KMS-11 (cell line): ENCODE measurements around the gene ENPP6.

Source experiments
- H2AFZ ChIP-seq: fragments of 200-600 bp; sonication (generic); 2 replicates; pipeline ENCODE4 v1.6.1; 2016; ENCODE audit warnings: antibody characterized with exemption, mixed run types, low read depth
- H3K27ac ChIP-seq: fragments of 200-600 bp; sonication (generic); 2 replicates; pipeline ENCODE4 v1.6.1; 2016; ENCODE audit warnings: mild to moderate bottlenecking, mixed run types
- H3K27me3 ChIP-seq: fragments of 200-600 bp; sonication (generic); 2 replicates; pipeline ENCODE4 v1.6.1; 2017; ENCODE audit warnings: mild to moderate bottlenecking, low read depth, mixed run types, moderate library complexity; ENCODE audit not compliant: insufficient read depth
- H3K36me3 ChIP-seq: fragments of 200-600 bp; sonication (generic); 2 replicates; pipeline ENCODE4 v1.6.1; 2017; ENCODE audit warnings: mild to moderate bottlenecking, mixed run types; ENCODE audit not compliant: insufficient read depth
- H3K4me1 ChIP-seq: fragments of 200-600 bp; sonication (generic); 2 replicates; pipeline ENCODE4 v1.6.1; 2016; ENCODE audit warnings: mild to moderate bottlenecking, low read depth, mixed run types; ENCODE audit not compliant: poor library complexity, severe bottlenecking
- H3K4me2 ChIP-seq: fragments of 200-600 bp; sonication (generic); 2 replicates; pipeline ENCODE4 v1.7.0; 2016; ENCODE audit warnings: mild to moderate bottlenecking, mixed run types
- H3K4me3 ChIP-seq: fragments of 200-600 bp; sonication (generic); IDR thresholded peaks from 2 replicates; pipeline ENCODE4 v1.6.1; 2017; ENCODE audit warnings: low read depth, low read length, mixed read lengths; ENCODE audit not compliant: insufficient read depth
- H3K79me2 ChIP-seq: fragments of 200-600 bp; sonication (generic); 2 replicates; pipeline ENCODE4 v1.6.1; 2016; ENCODE audit warnings: low read depth, mixed run types; ENCODE audit not compliant: insufficient read depth
- H3K9ac ChIP-seq: fragments of 200-600 bp; sonication (generic); 2 replicates; pipeline ENCODE4 v1.6.1; 2016; ENCODE audit warnings: mild to moderate bottlenecking, mixed run types
- H4K20me1 ChIP-seq: fragments of 200-600 bp; sonication (generic); 2 replicates; pipeline ENCODE4 v1.6.1; 2016; ENCODE audit warnings: mild to moderate bottlenecking, mixed run types; ENCODE audit not compliant: insufficient read depth
- CTCF ChIP-seq: fragments of 200-600 bp; sonication (generic); conservative IDR thresholded peaks from 2 replicates; pipeline ENCODE4 v1.6.1; 2017; ENCODE audit warnings: low read depth, mild to moderate bottlenecking, antibody characterized with exemption, low read length, moderate library complexity, mixed read lengths

The ENPP6 gene

GRCh38 chr4:184100297-184100885 lies 117.3 kb downstream of the ENPP6 start:
- H3K9ac ChIP-seq: no peak overlapping the region
- peak; percentile 88 for TF ChIP-seq CTCF
- H3K36me3 ChIP-seq: no peaks in the 10 kb centered on the region
- no peaks in the 10 kb centered on the region for H3K79me2 ChIP-seq
- H3K4me3 ChIP-seq: no peak overlapping the region
- H3K27me3 ChIP-seq: no peaks in the 10 kb centered on the region
- H4K20me1 ChIP-seq: no peaks in the 10 kb centered on the region
- H2AFZ ChIP-seq: peak overlapping the region; percentile 5; the same call in 1 of the 2 replicates
- H3K4me1 ChIP-seq: no peaks in the 10 kb centered on the region
- no peak overlapping the region for H3K27ac ChIP-seq
- no peak overlapping the region for H3K4me2 ChIP-seq

- Histone ChIP-seq H3K27ac (no peak overlapping the region), H3K9ac (no peak overlapping the region), H3K79me2 (no peaks in the 10 kb centered on the region), H2AFZ (no peak overlapping the region), H3K27me3 (no peaks in the 10 kb centered on the region), H3K4me3 (no peak overlapping the region), H3K36me3 (no peaks in the 10 kb centered on the region), H4K20me1 (no peaks in the 10 kb centered on the region), H3K4me2 (no peak overlapping the region), H3K4me1 (no peaks in the 10 kb centered on the region)
- no peak for TF ChIP-seq CTCF
Observed at GRCh38 chr4:184099535-184099966, 118.1 kb downstream of the ENPP6 start.

GRCh38 chr4:184099000-184099399 lies 118.7 kb downstream of the ENPP6 start:
- no peaks in the 10 kb centered on the region for H3K27me3 ChIP-seq
- no peak for TF ChIP-seq CTCF
- no peak overlapping the region for H3K4me3 ChIP-seq
- H3K4me2 ChIP-seq: no peak overlapping the region
- no peaks in the 10 kb centered on the region for H3K4me1 ChIP-seq
- H2AFZ ChIP-seq: no peak overlapping the region
- no peaks in the 10 kb centered on the region for H3K79me2 ChIP-seq
- no peaks in the 10 kb centered on the region for H4K20me1 ChIP-seq
- H3K9ac ChIP-seq: no peak overlapping the region
- H3K27ac ChIP-seq: no peak overlapping the region
- no peaks in the 10 kb centered on the region for H3K36me3 ChIP-seq

- Histone ChIP-seq H2AFZ (peak overlapping the region; percentile 2; the same call in 1 of the 2 replicates), H3K4me3 (no peak overlapping the region), H3K9ac (peak overlapping the region; percentile 7; the same call in 1 of the 2 replicates)
Observed at GRCh38 chr4:184097815-184098214, 119.9 kb downstream of the ENPP6 start.

More at GRCh38 chr4:184097815-184098214, 119.9 kb downstream of the ENPP6 start:
- Histone ChIP-seq H3K4me1 (no peaks in the 10 kb centered on the region), H3K4me2 (peak overlapping the region; percentile 23; the same call in 1 of the 2 replicates), H3K27me3 (no peaks in the 10 kb centered on the region), H3K27ac (no peak overlapping the region; the same call in 1 of the 2 replicates), H3K79me2 (no peaks in the 10 kb centered on the region), H4K20me1 (no peaks in the 10 kb centered on the region), H3K36me3 (no peaks in the 10 kb centered on the region)
- no peak; the same call in 1 of the 2 replicates for TF ChIP-seq CTCF
